ENCODE results near the gene MAP3K10. TPM values are rescaled to one million over a fixed set of nuclear protein-coding genes. Genes with fewer than 3 reads are reported as not detected.

Gene MAP3K10
- total and polyA plus RNA-seq, 2 of the 4 experiments (the other 2 are of a cell fraction) = 1.8 to 5.5 TPM

GRCh38 chr19:40263440-40264313 is 72.5 kb downstream of the MAP3K10 start:
- no peak overlapping the region for H3K4me3 ChIP-seq (ENCODE audit: insufficient read depth, low read depth, low read length)
- no peak overlapping the region for H2BK120ac ChIP-seq (ENCODE audit: low read depth, low read length)
- no peak overlapping the region for H3K4me2 ChIP-seq (ENCODE audit: low read depth, low read length)
- H3K27ac ChIP-seq (ENCODE audit: insufficient read depth, low read length) = no peak overlapping the region
- intact Hi-C loops (cut with micrococcal nuclease) (no loop called here), dilution Hi-C loops (cut with HindIII; ENCODE audit: low sequenced_read_pairs, unreplicated experiment) (no loop called here), in situ Hi-C loops (cut with MboI; ENCODE audit: low sequenced_read_pairs) (no loop called here)
- H2AK9ac ChIP-seq (replicated peaks; ENCODE audit: low read depth, low read length, poor library complexity) = no peak overlapping the region
- H4K5ac ChIP-seq (ENCODE audit: low read depth, low read length) = no peak overlapping the region
- no peak overlapping the region for H3K56ac ChIP-seq (ENCODE audit: extremely low read depth, insufficient read depth, low read length)
- no peak for TF ChIP-seq POLR2A (IDR thresholded peaks at IDR 0.05; ENCODE audit: low read depth, low read length)
- no peak for TF ChIP-seq SMC3 (IDR thresholded peaks at IDR 0.05; ENCODE audit: low read depth, low read length)
- TF ChIP-seq, protein P1, sequence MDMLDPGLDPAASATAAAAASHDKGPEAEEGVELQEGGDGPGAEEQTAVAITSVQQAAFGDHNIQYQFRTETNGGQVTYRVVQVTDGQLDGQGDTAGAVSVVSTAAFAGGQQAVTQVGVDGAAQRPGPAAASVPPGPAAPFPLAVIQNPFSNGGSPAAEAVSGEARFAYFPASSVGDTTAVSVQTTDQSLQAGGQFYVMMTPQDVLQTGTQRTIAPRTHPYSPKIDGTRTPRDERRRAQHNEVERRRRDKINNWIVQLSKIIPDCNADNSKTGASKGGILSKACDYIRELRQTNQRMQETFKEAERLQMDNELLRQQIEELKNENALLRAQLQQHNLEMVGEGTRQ (IDR thresholded peaks at IDR 0.05; ENCODE audit: low read depth, low read length) = no peak
- TF ChIP-seq RAD21 (IDR thresholded peaks at IDR 0.05; ENCODE audit: low read length) = no peak
- no peak for TF ChIP-seq CHD1 (IDR thresholded peaks at IDR 0.05; ENCODE audit: low read depth, low read length)
- H3K4me1 ChIP-seq (ENCODE audit: control insufficient read depth, insufficient read depth, low read length) = peaks cover 5% of the 10 kb centered on the region
- H3K79me1 ChIP-seq (ENCODE audit: low read depth in 1 of 2, low read length in 2 of 2) = peaks cover 19 to 86% of the 10 kb centered on the region in 2 experiments
- H3K36me3 ChIP-seq (ENCODE audit: control insufficient read depth, insufficient read depth, low read length) = peaks cover 24% of the 10 kb centered on the region
- H3K4ac ChIP-seq (ENCODE audit: low read depth, low read length) = no peak overlapping the region
- no peak overlapping the region for H3K23ac ChIP-seq (ENCODE audit: low read depth, low read length)
- no peak overlapping the region for H4K91ac ChIP-seq (ENCODE audit: insufficient read depth, low read depth, low read length)
- H4K8ac ChIP-seq (ENCODE audit: low read depth in 2 of 2, low read length in 2 of 2) = no peak overlapping the region
- no TSS peak for BruUV-seq (replicated peaks)
- H3K18ac ChIP-seq (ENCODE audit: low read depth, low read length) = no peak overlapping the region
- no peaks in the 10 kb centered on the region for H3K9me3 ChIP-seq (ENCODE audit: control insufficient read depth, insufficient read depth, low read length)
- H3K9me1 ChIP-seq (ENCODE audit: insufficient read depth, low read length) = peaks cover 21% of the 10 kb centered on the region
- H4K20me1 ChIP-seq (ENCODE audit: insufficient read depth, low read length) = peaks cover 73% of the 10 kb centered on the region
- DNase-seq = no peak
- CTCF ChIA-PET = no interaction called here
- WGBS, 2 experiments (ENCODE audit: extremely low coverage in 2 of 2, insufficient read length in 1 of 2) = 90% methylated on average over 20 of the region's 24 CpGs; no CpG with 5 or more reads in 1 of the 2 experiments
- no peak overlapping the region for H2AFZ ChIP-seq (replicated peaks; ENCODE audit: low read length, poor library complexity)
- H2BK5ac ChIP-seq (ENCODE audit: low read depth, low read length, poor library complexity, severe bottlenecking) = no peak overlapping the region
- no peaks in the 10 kb centered on the region for H3K27me3 ChIP-seq (ENCODE audit: control insufficient read depth, insufficient read depth, low read length)
- POLR2A ChIA-PET (ENCODE audit: unreplicated experiment) = no interaction called here
- no peak overlapping the region for H3K9ac ChIP-seq (ENCODE audit: low read depth, low read length)
- no peak overlapping the region for H2BK15ac ChIP-seq (ENCODE audit: low read depth, low read length)
- no peak overlapping the region for H3K14ac ChIP-seq (replicated peaks; ENCODE audit: low read depth, low read length)
- H2AK5ac ChIP-seq (ENCODE audit: low read depth, low read length) = no peak overlapping the region
- ATAC-seq (ENCODE audit: low read depth) = no peak
- no peak overlapping the region for H2BK20ac ChIP-seq (ENCODE audit: low read depth, low read length)
